Coronary artery (tissue), 2 donors: ENCODE measurements around the gene ZFYVE16.

ENCODE experiments used
- DNase-seq: peaks from one replicate; pipeline ENCODE4 v3.0.0-alpha.2; 2017; ENCODE audit warnings: low spot score
- H3K27ac ChIP-seq, 2 donors: fragments of 200-600 bp; sonication (generic); one replicate each; pipeline ENCODE4 v1.5.1; 2016 to 2019
- H3K4me3 ChIP-seq: fragments of 200-600 bp; sonication (generic); 2 replicates; pipeline ENCODE4 v1.5.1; 2016; ENCODE audit warnings: mild to moderate bottlenecking, moderate library complexity
- TF ChIP-seq, protein P1 (sequence below): fragments of 200-600 bp; sonication (generic); IDR thresholded peaks from one replicate; pipeline ENCODE4 v1.5.1; 2019; ENCODE audit warnings: antibody characterized with exemption

ZFYVE16 gene

DNA sequence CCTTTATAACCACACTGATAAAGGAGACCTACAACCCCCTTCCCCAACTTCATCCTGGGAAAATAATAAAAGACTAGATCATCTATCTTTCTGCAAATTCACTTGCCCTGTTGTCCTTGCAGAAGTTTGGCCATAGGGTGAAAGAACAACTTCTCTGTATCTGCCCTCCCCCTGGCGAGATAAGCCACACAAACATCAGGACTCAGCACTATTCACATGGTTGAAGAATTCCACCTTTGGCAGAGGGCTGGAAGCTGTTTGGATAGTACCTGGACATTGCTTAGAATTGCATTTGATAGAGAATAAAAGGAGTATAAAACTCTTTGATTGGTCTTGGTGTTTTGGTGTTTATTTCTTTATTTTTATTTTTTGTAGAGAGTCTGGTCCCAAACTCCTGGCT, 97.0 kb downstream of the ZFYVE16 start:
- TF ChIP-seq, protein P1, sequence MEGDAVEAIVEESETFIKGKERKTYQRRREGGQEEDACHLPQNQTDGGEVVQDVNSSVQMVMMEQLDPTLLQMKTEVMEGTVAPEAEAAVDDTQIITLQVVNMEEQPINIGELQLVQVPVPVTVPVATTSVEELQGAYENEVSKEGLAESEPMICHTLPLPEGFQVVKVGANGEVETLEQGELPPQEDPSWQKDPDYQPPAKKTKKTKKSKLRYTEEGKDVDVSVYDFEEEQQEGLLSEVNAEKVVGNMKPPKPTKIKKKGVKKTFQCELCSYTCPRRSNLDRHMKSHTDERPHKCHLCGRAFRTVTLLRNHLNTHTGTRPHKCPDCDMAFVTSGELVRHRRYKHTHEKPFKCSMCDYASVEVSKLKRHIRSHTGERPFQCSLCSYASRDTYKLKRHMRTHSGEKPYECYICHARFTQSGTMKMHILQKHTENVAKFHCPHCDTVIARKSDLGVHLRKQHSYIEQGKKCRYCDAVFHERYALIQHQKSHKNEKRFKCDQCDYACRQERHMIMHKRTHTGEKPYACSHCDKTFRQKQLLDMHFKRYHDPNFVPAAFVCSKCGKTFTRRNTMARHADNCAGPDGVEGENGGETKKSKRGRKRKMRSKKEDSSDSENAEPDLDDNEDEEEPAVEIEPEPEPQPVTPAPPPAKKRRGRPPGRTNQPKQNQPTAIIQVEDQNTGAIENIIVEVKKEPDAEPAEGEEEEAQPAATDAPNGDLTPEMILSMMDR = no peak
- DNase-seq = no peak

GRCh38 chr5:80507663-80508062, 99.8 kb downstream of the ZFYVE16 start:
- TF ChIP-seq, protein P1 = no peak
- DNase-seq = no peak

More for the DNA sequence above, 97.0 kb downstream of the ZFYVE16 start:
- no peak overlapping the region for H3K4me3 ChIP-seq
- no peak overlapping the region for H3K27ac ChIP-seq

GRCh38 chr5:80508844-80509243, 101.0 kb downstream of the ZFYVE16 start:
- H3K4me3 ChIP-seq = no peak overlapping the region
- DNase-seq = no peak
- no peak overlapping the region for H3K27ac ChIP-seq
- TF ChIP-seq, protein P1 = no peak

More at GRCh38 chr5:80507663-80508062, 99.8 kb downstream of the ZFYVE16 start:
- Histone ChIP-seq H3K4me3 (no peak overlapping the region), H3K27ac (no peak overlapping the region)

- H3K27ac ChIP-seq = no peak overlapping the region
- TF ChIP-seq, protein P1 = no peak
- DNase-seq = no peak
- H3K4me3 ChIP-seq = no peak overlapping the region
Observed at GRCh38 chr5:80509362-80509761, 101.5 kb downstream of the ZFYVE16 start.

GRCh38 chr5:80516826-80517225, 109.0 kb downstream of the ZFYVE16 start:
- Histone ChIP-seq H3K4me3 (no peak overlapping the region), H3K27ac (no peak overlapping the region)
- no peak for DNase-seq
- TF ChIP-seq, protein P1 = no peak
